Endothelial cell of umbilical vein (primary cell): ENCODE measurements around the gene VPREB3. TPM values are rescaled to one million over a fixed set of nuclear protein-coding genes. Genes with fewer than 3 reads are reported as not detected.

Source experiments
- BruUV-seq: library from RNA; stranded (reverse); fragments of 400-500 nt; replicated peaks from 2 replicates; lab custom pipeline; 2021; lab: Mats Ljungman, UMichigan
- CTCF ChIA-PET: fragments of 300-600, 350-600 bp; sonication (Branson Sonifier 250); formaldehyde crosslinking; loops from one replicate; lab custom pipeline; 2021; ENCODE audit warnings: antibody characterized with exemption, inconsistent platforms; lab: Charles Lee
- POLR2A ChIA-PET: fragments of 300-600, 350-600 bp; sonication (Branson Sonifier 250); formaldehyde crosslinking; loops from one replicate; lab custom pipeline; 2021; ENCODE audit warnings: antibody characterized with exemption, inconsistent platforms; lab: Charles Lee
- DNase-seq: peaks from one replicate; pipeline ENCODE4 v3.0.0-alpha.2; 2011; ENCODE audit warnings: low read depth, low spot score
- FAIRE-seq: peaks from 2 replicates; lab custom pipeline; 2011; peaks lifted over from hg19 to GRCh38; lab: Jason Lieb, UNC
- H2AFZ ChIP-seq: 2 replicates; pipeline ENCODE4 v1.6.0; 2012; ENCODE audit warnings: low read depth, low read length, control low read depth, inconsistent platforms
- H3K27ac ChIP-seq: 2 replicates; pipeline ENCODE4 v1.5.1; 2011; ENCODE audit warnings: low read depth, mild to moderate bottlenecking, control low read depth, low read length, moderate library complexity; ENCODE audit not compliant: insufficient read depth
- H3K27me3 ChIP-seq, 2 experiments: 2 replicates each; pipeline versions ENCODE4 v1.6.0 to v1.6.1; 2011; ENCODE audit warnings: low read length in 2 of 2, mixed read lengths in 1 of 2; ENCODE audit not compliant: control insufficient read depth in 2 of 2, insufficient read depth in 2 of 2
- H3K36me3 ChIP-seq, 2 experiments: 2 replicates in 1 of 2; 3 replicates in 1 of 2; pipeline ENCODE4 v1.5.1; 2011; ENCODE audit warnings: low read length in 2 of 2, mild to moderate bottlenecking in 1 of 2, moderate library complexity in 1 of 2; ENCODE audit not compliant: control insufficient read depth in 2 of 2, insufficient read depth in 2 of 2; ENCODE audit errors: extremely low read depth in 1 of 2
- H3K4me1 ChIP-seq: 3 replicates; pipeline ENCODE4 v1.5.1; 2011; ENCODE audit warnings: mild to moderate bottlenecking, low read length; ENCODE audit not compliant: control insufficient read depth, insufficient read depth; ENCODE audit errors: extremely low read depth
- H3K4me2 ChIP-seq: 2 replicates; pipeline ENCODE4 v1.6.1; 2011; ENCODE audit warnings: low read length, control low read depth, mixed read lengths; ENCODE audit not compliant: insufficient read depth
- H3K4me3 ChIP-seq, 3 experiments: fragments of 200-600 bp in 1 of 3; sonication (generic), shearing (Covaris generic) in 1 of 3; replicated peaks in 1 of 3; 2 replicates each; pipeline ENCODE4 v1.5.1; 2011 to 2016; ENCODE audit warnings: control low read depth in 3 of 3, low read length in 3 of 3, mild to moderate bottlenecking in 2 of 3, inconsistent platforms in 1 of 3, low read depth in 1 of 3, moderate library complexity in 1 of 3; ENCODE audit not compliant: insufficient read depth in 1 of 3
- H3K79me2 ChIP-seq: 2 replicates; pipeline ENCODE4 v1.6.0; 2012; ENCODE audit warnings: low read length, inconsistent platforms; ENCODE audit not compliant: control insufficient read depth, insufficient read depth
- H3K9ac ChIP-seq: replicated peaks from 2 replicates; pipeline ENCODE3; 2011; ENCODE audit warnings: low read length, control low read depth; ENCODE audit not compliant: insufficient read depth; ENCODE audit errors: extremely low read depth
- H3K9me1 ChIP-seq: replicated peaks from 3 replicates; pipeline ENCODE4 v1.6.0; 2011; ENCODE audit warnings: mild to moderate bottlenecking, low read length; ENCODE audit not compliant: control insufficient read depth, insufficient read depth; ENCODE audit errors: extremely low read depth
- H3K9me3 ChIP-seq: replicated peaks from 2 replicates; pipeline ENCODE4 v1.5.1; 2012; ENCODE audit warnings: low read length, inconsistent platforms; ENCODE audit not compliant: control insufficient read depth, insufficient read depth
- H4K20me1 ChIP-seq: replicated peaks from 2 replicates; pipeline ENCODE3; 2011; ENCODE audit warnings: mild to moderate bottlenecking, low read length; ENCODE audit not compliant: control insufficient read depth, insufficient read depth; ENCODE audit errors: extremely low read depth
- CTCF ChIP-seq, 2 donors: IDR thresholded peaks; 1 replicate in 1 of 2; 2 replicates in 1 of 2; pipeline ENCODE4 v1.5.1; 2011; ENCODE audit warnings: low read length in 2 of 2, mild to moderate bottlenecking in 2 of 2, moderate library complexity in 2 of 2, control low read depth in 1 of 2, inconsistent platforms in 1 of 2, low read depth in 1 of 2; ENCODE audit not compliant: insufficient read depth in 1 of 2; ENCODE audit errors: extremely low read depth in 1 of 2
- EZH2 ChIP-seq: IDR thresholded peaks from 2 replicates; pipeline ENCODE4 v1.6.1; 2012; ENCODE audit warnings: borderline replicate concordance, low read depth, mild to moderate bottlenecking, moderate library complexity, low read length, inconsistent platforms; ENCODE audit not compliant: severe bottlenecking
- FOS ChIP-seq: IDR thresholded peaks from 2 replicates; pipeline ENCODE4 v1.6.1; 2011; ENCODE audit warnings: mild to moderate bottlenecking, low read length, moderate library complexity, borderline replicate concordance; ENCODE audit not compliant: insufficient read depth
- GATA2 ChIP-seq: IDR thresholded peaks from 2 replicates; pipeline ENCODE4 v1.7.0; 2011; ENCODE audit warnings: low read depth, mild to moderate bottlenecking, moderate library complexity, mixed read lengths, low read length; ENCODE audit not compliant: insufficient read length, insufficient read depth
- JUN ChIP-seq: IDR thresholded peaks from 2 replicates; pipeline ENCODE4 v1.6.1; 2011; ENCODE audit warnings: borderline replicate concordance, low read depth; ENCODE audit not compliant: insufficient read length, insufficient read depth
- MAX ChIP-seq: IDR thresholded peaks from 2 replicates; pipeline ENCODE4 v1.6.1; 2011; ENCODE audit not compliant: insufficient read depth, insufficient read length
- MYC ChIP-seq: IDR thresholded peaks from one replicate; pipeline ENCODE4 v1.6.1; 2011; ENCODE audit warnings: mild to moderate bottlenecking, low read depth, low read length
- POLR2A ChIP-seq: IDR thresholded peaks from 2 replicates; pipeline ENCODE4 v1.6.1; 2012; ENCODE audit warnings: low read depth, mild to moderate bottlenecking, control low read depth, low read length
- POLR2AphosphoS5 ChIP-seq: IDR thresholded peaks from 2 replicates; pipeline ENCODE4 v1.6.1; 2012; ENCODE audit warnings: low read depth, mild to moderate bottlenecking, control low read depth, low read length, moderate library complexity; ENCODE audit not compliant: insufficient read depth
- dilution Hi-C: fragments of 300-500 bp; cut with MboI; formaldehyde crosslinking; loops from one replicate; pipeline ENCODE4 v1.15.0; 2019; ENCODE audit warnings: low sequenced_read_pairs; ENCODE audit not compliant: extremely low pct_ligation_motif_present
- intact Hi-C: fragments of 100-400 bp; cut with micrococcal nuclease; formaldehyde crosslinking; loops from one replicate; pipeline ENCODE4 v1.10.0; 2022
- polyA plus RNA-seq, 4 experiments: library from polyadenylated mRNA; depleted of rRNA in 3 of 4; stranded (reverse) in 3 of 4; unstranded in 1 of 4; fragments of >200 nt; gene quantifications; 2 replicates each; pipeline versions ENCODE4 v1.2.1 to v1.2.3, GENCODE V29; 2011 to 2012; ENCODE audit warnings: missing spikeins in 1 of 4
- total RNA-seq: library from RNA; stranded (reverse); gene quantifications from 2 replicates; pipeline ENCODE4 v1.2.3, GENCODE V29; 2021

The VPREB3 gene
- total and polyA plus RNA-seq, 2 donors (not counting 3 experiments of a cell fraction or from before 2014, with no cell fraction given): not detected

- no peak for FAIRE-seq
Measured at GRCh38 chr22:23790819-23791737, 36.9 kb upstream of the VPREB3 start.

DNA sequence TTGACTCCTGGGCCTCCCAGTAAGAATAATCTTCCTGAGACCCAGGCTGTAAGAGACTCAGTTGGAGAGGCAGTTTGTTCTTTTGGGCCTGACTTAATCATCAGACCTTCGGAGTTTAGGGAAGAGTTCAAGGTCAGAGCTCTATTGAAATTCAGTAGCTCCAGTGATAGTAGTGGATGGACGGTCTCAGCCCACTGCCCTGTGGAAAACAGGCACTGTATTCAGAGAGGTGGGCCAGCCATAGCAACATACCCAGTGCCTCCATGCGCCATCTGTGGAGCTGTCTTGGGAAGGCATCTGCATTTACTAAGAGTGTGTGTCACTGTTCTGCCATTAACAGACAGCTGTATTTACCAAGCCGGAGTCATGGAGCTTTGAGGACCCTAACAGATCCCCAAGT, 35.4 kb upstream of the VPREB3 start:
- no peak overlapping the region for H3K27ac ChIP-seq
- TF ChIP-seq EZH2: no peak
- TF ChIP-seq FOS: no peak
- no peak for TF ChIP-seq POLR2AphosphoS5
- TF ChIP-seq CTCF (IDR thresholded peaks at IDR 0.05; ENCODE audit: extremely low read depth in 1 of 2, insufficient read depth in 1 of 2, low read depth in 1 of 2, low read length in 2 of 2): no peak
- no peak for TF ChIP-seq JUN
- no peak for TF ChIP-seq POLR2A
- no peak for TF ChIP-seq GATA2
- no peak for TF ChIP-seq MYC
- no peak for TF ChIP-seq MAX
- FAIRE-seq (no peak), DNase-seq (no peak)
- ChIA-PET POLR2A (no interaction called here), CTCF (interaction anchor here (0.8 to 1.6 kb wide), 6 partner anchors 10 to 60 kb away, joined by 3 to 10 read pairs (median 4); partner anchors contain the start of gene MMP11)
- dilution Hi-C loops: no loop called here
- H3K27me3 ChIP-seq: no peaks in the 10 kb centered on the region
- H3K9me1 ChIP-seq: no peaks in the 10 kb centered on the region
- intact Hi-C loops: loop anchor here (5.0 kb wide), 1 partner anchor 48 kb away; the partner anchor contains the start of gene DERL3
- no peak overlapping the region for H2AFZ ChIP-seq
- H3K4me2 ChIP-seq: no peak overlapping the region
- BruUV-seq: no TSS peak
- H3K36me3 ChIP-seq: peaks cover 0 to 18% of the 10 kb centered on the region in 2 experiments
- no peak overlapping the region for H3K4me3 ChIP-seq
- no peak overlapping the region for H3K9ac ChIP-seq
- no peaks in the 10 kb centered on the region for H3K9me3 ChIP-seq
- peaks cover 57% of the 10 kb centered on the region for H3K79me2 ChIP-seq
- H3K4me1 ChIP-seq: peaks cover 13% of the 10 kb centered on the region
- H4K20me1 ChIP-seq: peaks cover 2% of the 10 kb centered on the region

More at GRCh38 chr22:23790819-23791737, 36.9 kb upstream of the VPREB3 start:
- peaks cover 0 to 20% of the 10 kb centered on the region in 2 experiments for H3K36me3 ChIP-seq
- no peak overlapping the region for H2AFZ ChIP-seq
- no peak overlapping the region for H3K4me3 ChIP-seq
- DNase-seq: no peak
- no TSS peak for BruUV-seq
- H3K4me1 ChIP-seq: peaks cover 13% of the 10 kb centered on the region
- H3K4me2 ChIP-seq: no peak overlapping the region
- no peak for TF ChIP-seq POLR2AphosphoS5
- no peaks in the 10 kb centered on the region for H3K9me3 ChIP-seq
- ChIA-PET POLR2A (no interaction called here), CTCF (interaction anchor here (1.6 kb wide), 1 partner anchor 8 kb away, joined by 6 read pairs; no protein-coding TSS in a partner anchor)
- no peak overlapping the region for H3K27ac ChIP-seq
- peaks cover 2% of the 10 kb centered on the region for H4K20me1 ChIP-seq
- intact Hi-C loops: no loop called here
- dilution Hi-C loops: no loop called here
- H3K9me1 ChIP-seq: no peaks in the 10 kb centered on the region
- H3K27me3 ChIP-seq: no peaks in the 10 kb centered on the region
- H3K9ac ChIP-seq: no peak overlapping the region
- H3K79me2 ChIP-seq: peaks cover 57% of the 10 kb centered on the region
